DOHH2 (cell line): Measurements from ENCODE around the gene TPRA1.

ENCODE experiments used
- H3F3A ChIP-seq: fragments of 200-600 bp; sonication (generic), shearing (Covaris generic); 2 replicates; pipeline ENCODE4 v1.6.0; 2016; ENCODE audit warnings: antibody characterized with exemption, mild to moderate bottlenecking; ENCODE audit not compliant: control insufficient read depth, insufficient read depth
- H3K27ac ChIP-seq: fragments of 200-600 bp; sonication (generic); 2 replicates; pipeline ENCODE4 v1.5.1; 2014; ENCODE audit warnings: low read depth, mild to moderate bottlenecking, low read length, moderate library complexity
- H3K27me3 ChIP-seq: fragments of 200-600 bp; sonication (generic); 2 replicates; pipeline ENCODE4 v1.6.1; 2014; ENCODE audit warnings: mild to moderate bottlenecking, low read length, mixed read lengths; ENCODE audit not compliant: control insufficient read depth
- H3K36me3 ChIP-seq: fragments of 200-600 bp; sonication (generic); 2 replicates; pipeline ENCODE4 v1.6.1; 2014; ENCODE audit warnings: mild to moderate bottlenecking, low read length, moderate library complexity, mixed read lengths; ENCODE audit not compliant: control insufficient read depth
- H3K4me1 ChIP-seq: fragments of 200-600 bp; sonication (generic); 2 replicates; pipeline ENCODE4 v1.6.1; 2014; ENCODE audit warnings: mild to moderate bottlenecking, low read length, mixed read lengths; ENCODE audit not compliant: control insufficient read depth
- H3K4me2 ChIP-seq: fragments of 200-600 bp; sonication (generic); 2 replicates; pipeline ENCODE4 v1.6.0; 2014; ENCODE audit warnings: mild to moderate bottlenecking, low read length, moderate library complexity
- H3K4me3 ChIP-seq: fragments of 200-600 bp; sonication (generic); 2 replicates; pipeline ENCODE4 v1.5.1; 2014; ENCODE audit warnings: mild to moderate bottlenecking, low read length, mixed read lengths
- H3K79me2 ChIP-seq: fragments of 200-600 bp; sonication (generic); 2 replicates; pipeline ENCODE4 v1.6.1; 2014; ENCODE audit warnings: mild to moderate bottlenecking, low read length, mixed read lengths; ENCODE audit not compliant: control insufficient read depth
- H3K9me2 ChIP-seq: fragments of 200-600 bp; sonication (generic); replicated peaks from 2 replicates; pipeline ENCODE4 v1.6.1; 2014; ENCODE audit warnings: mild to moderate bottlenecking, low read length, mixed read lengths; ENCODE audit not compliant: control insufficient read depth
- H3K9me3 ChIP-seq: fragments of 200-600 bp; sonication (generic); 2 replicates; pipeline ENCODE4 v1.6.1; 2014; ENCODE audit warnings: antibody characterized with exemption, low read length, mixed read lengths; ENCODE audit not compliant: control insufficient read depth, insufficient read depth
- H4K20me1 ChIP-seq: fragments of 200-600 bp; sonication (generic); 2 replicates; pipeline ENCODE4 v1.6.0; 2014; ENCODE audit warnings: low read depth, mild to moderate bottlenecking, antibody characterized with exemption, low read length, moderate library complexity; ENCODE audit not compliant: control insufficient read depth, insufficient read depth
- CTCF ChIP-seq: fragments of 200-600 bp; sonication (generic); IDR thresholded peaks from one replicate; pipeline ENCODE4 v1.5.1; 2014; ENCODE audit warnings: antibody characterized with exemption, mild to moderate bottlenecking, low read depth, low read length; ENCODE audit not compliant: poor library complexity, severe bottlenecking
- EZH2phosphoT487 ChIP-seq: fragments of 200-600 bp; sonication (generic); IDR thresholded peaks from 2 replicates; pipeline ENCODE4 v1.6.1; 2017; ENCODE audit warnings: borderline replicate concordance, mild to moderate bottlenecking, antibody characterized with exemption, low read length, moderate library complexity, mixed read lengths

Gene TPRA1

DNA sequence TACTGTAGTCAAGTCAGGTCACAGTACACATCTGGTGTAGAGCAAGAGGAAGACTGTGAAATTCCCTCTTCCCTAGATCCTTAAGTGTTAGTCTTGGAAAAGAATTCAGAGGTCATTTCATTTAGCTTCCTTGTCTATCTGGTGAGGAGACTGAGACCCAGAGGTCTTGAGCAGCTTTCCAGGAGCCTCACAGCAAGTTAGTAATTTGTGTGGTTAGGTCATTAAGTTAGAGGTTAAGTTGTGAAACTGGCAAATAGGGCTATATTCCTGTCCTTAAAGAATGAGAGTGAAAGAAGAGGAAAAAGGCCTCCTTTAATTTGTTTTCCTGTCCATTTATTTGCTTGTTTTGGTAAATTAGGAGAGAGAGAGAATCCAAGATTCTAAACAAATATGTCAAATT lies 47.4 kb upstream of the TPRA1 start:
- Histone ChIP-seq H3K27me3 (peaks cover 10% of the 10 kb centered on the region), H3K9me3 (no peaks in the 10 kb centered on the region), H3K9me2 (no peaks in the 10 kb centered on the region), H3K4me2 (no peak overlapping the region), H3K4me3 (no peak overlapping the region), H3F3A (no peaks in the 10 kb centered on the region), H4K20me1 (no peaks in the 10 kb centered on the region), H3K79me2 (no peaks in the 10 kb centered on the region), H3K4me1 (no peaks in the 10 kb centered on the region), H3K27ac (no peak overlapping the region), H3K36me3 (no peaks in the 10 kb centered on the region)
- TF ChIP-seq EZH2phosphoT487 (no peak), CTCF (no peak)

DNA sequence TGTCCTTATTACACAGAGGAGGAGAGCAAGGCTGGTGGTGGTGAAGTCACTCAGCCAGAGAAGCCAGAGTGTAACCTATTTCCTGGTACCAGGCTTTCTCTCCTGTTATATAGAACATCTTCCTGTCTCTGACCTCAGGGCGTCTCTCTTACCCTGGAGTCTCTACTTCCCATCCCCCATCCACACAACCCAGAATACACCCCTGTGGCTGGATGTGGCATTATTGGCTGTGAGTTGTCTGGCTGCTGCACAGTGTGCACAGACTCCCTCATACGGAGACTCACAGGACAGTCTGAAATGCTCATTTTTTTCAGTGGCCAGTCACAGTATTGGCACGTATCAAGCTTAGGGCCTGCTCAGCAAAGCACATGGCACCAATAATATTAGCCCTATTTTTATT lies 47.0 kb upstream of the TPRA1 start:
- Histone ChIP-seq H4K20me1 (no peaks in the 10 kb centered on the region), H3K79me2 (no peaks in the 10 kb centered on the region), H3K9me3 (no peaks in the 10 kb centered on the region), H3K4me3 (no peak overlapping the region), H3K27me3 (peaks cover 10% of the 10 kb centered on the region), H3K4me1 (no peaks in the 10 kb centered on the region), H3K4me2 (no peak overlapping the region), H3K9me2 (no peaks in the 10 kb centered on the region), H3K27ac (no peak overlapping the region), H3F3A (no peaks in the 10 kb centered on the region), H3K36me3 (no peaks in the 10 kb centered on the region)
- TF ChIP-seq CTCF (no peak), EZH2phosphoT487 (no peak)

DNA sequence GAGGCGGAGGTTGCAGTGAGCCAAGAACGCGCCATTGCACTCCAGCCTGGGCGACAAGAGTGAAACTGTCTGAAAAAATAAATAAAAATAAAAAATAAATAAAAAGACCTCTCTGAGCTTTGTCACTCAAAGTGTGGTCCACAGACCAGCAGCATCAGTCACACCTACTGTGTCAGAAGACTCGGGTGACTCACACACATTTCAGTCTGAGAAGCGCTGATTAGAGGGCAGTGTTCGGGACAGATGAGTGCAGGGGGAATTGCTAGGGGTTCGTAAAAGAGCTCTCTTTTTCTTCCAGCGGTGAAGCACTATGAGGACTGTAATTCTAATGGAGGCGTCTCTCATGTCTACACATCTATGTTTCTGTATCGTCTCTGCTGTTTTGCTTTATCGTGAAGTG lies 44.1 kb upstream of the TPRA1 start:
- H4K20me1 ChIP-seq = no peaks in the 10 kb centered on the region
- no peaks in the 10 kb centered on the region for H3K9me2 ChIP-seq
- H3K4me3 ChIP-seq = no peak overlapping the region
- H3K9me3 ChIP-seq = no peaks in the 10 kb centered on the region
- no peaks in the 10 kb centered on the region for H3F3A ChIP-seq
- peaks cover 10% of the 10 kb centered on the region for H3K27me3 ChIP-seq
- no peaks in the 10 kb centered on the region for H3K36me3 ChIP-seq
- no peak overlapping the region for H3K27ac ChIP-seq
- no peak overlapping the region for H3K4me2 ChIP-seq
- TF ChIP-seq EZH2phosphoT487 (no peak), CTCF (no peak)
- H3K79me2 ChIP-seq = no peaks in the 10 kb centered on the region
- peaks cover 8% of the 10 kb centered on the region for H3K4me1 ChIP-seq
